Pancreas (tissue), 10 donors: ENCODE results near the gene KARS1. TPM values are rescaled to one million over a fixed set of nuclear protein-coding genes. Genes with fewer than 3 reads are reported as not detected.

Experiments used
- ATAC-seq, 4 donors: fragments of 200-7000 bp; cut with Tn5 transposase; one replicate each; pipeline versions ENCODE4 v1.8.0 to v1.9.1; 2020; ENCODE audit warnings: mild to moderate bottlenecking in 4 of 4, moderate library complexity in 4 of 4
- DNase-seq, 6 donors: peaks; one replicate each; pipeline ENCODE4 v3.0.0-alpha.2; 2020
- FAIRE-seq: peaks from 2 replicates; lab custom pipeline; 2012; peaks lifted over from hg19 to GRCh38; lab: Jason Lieb, UNC
- H3K27ac ChIP-seq, 4 donors: fragments of 200-600 bp; sonication (generic); 1 replicate in 3 of 4; 2 replicates in 1 of 4; pipeline versions ENCODE4 v1.5.0 to v1.8.0; 2020
- H3K27me3 ChIP-seq, 4 donors: fragments of 200-600 bp; one replicate each; pipeline ENCODE4 v1.8.0; 2021
- H3K36me3 ChIP-seq, 3 donors: fragments of 200-600 bp; sonication (generic) in 1 of 3; one replicate each; pipeline versions ENCODE4 v1.5.0 to v1.8.0; 2020 to 2021
- H3K4me1 ChIP-seq, 3 donors: fragments of 200-600 bp; one replicate each; pipeline ENCODE4 v1.8.0; 2021
- H3K4me3 ChIP-seq, 4 donors: fragments of 200-600 bp; sonication (generic) in 2 of 4; one replicate each; pipeline versions ENCODE4 v1.5.0 to v1.8.0; 2020 to 2021
- H3K9me3 ChIP-seq, 4 donors: fragments of 200-600 bp; one replicate each; pipeline ENCODE4 v1.8.0; 2021
- CTCF ChIP-seq, 4 donors: fragments of 200-600 bp; sonication (generic) in 3 of 4; IDR thresholded peaks; one replicate each; pipeline versions ENCODE4 v1.5.0 to v1.8.0; 2021; ENCODE audit warnings: antibody characterized with exemption in 4 of 4
- WGBS, 2 donors: extraction: QIAGEN DNeasy Blood & Tissue Kit; methylation state at CpG; one replicate each; pipeline ENCODE4 v1.1.7; 2013; 5-methylcytosine and 5-hydroxymethylcytosine counted together
- intact Hi-C, 3 donors: fragments of 100-400 bp; cut with DNase I; formaldehyde crosslinking; loops; one replicate each; pipeline versions ENCODE4 v1.11.1 to v1.14.2; 2022
- polyA plus RNA-seq, 2 donors: library from polyadenylated mRNA; stranded (reverse); fragments of 200-250 nt; gene quantifications; one replicate each; pipeline ENCODE4 v1.2.3, GENCODE V29; 2013
- total RNA-seq, 6 donors: library from RNA; stranded (reverse); fragmentation: NEBNext Ultra II Directional in 4 of 6; extraction: Animal tissue kit (Norgen Biotek cat#: 25700) in 4 of 6; gene quantifications; one replicate each; pipeline versions ENCODE4 v1.2.1 to v1.2.4, GENCODE V29; 2021 to 2023
- donor health status: healthy with polysubstance abuse.
- donor health status: DM: no; HTN: no; CAD: no; lungs with moderate emphysema.
- donor health status: DM: no; HTN: no; CAD: no.
- donor health status: control.
- donor health status: control.
- donor health status: Bipolar disorder and iron deficiency.
- donor health status: DM: yes; HTN: yes; CAD: no.
- donor health status: DM: no; HTN: no; CAD: no.
- donor health status: DM: no; HTN: no; CAD: no.
- donor health status: DM: yes; HTN: yes; CAD: no.

Gene KARS1
- total and polyA plus RNA-seq, 8 donors: 47.2 to 70.7 (median 58.5) TPM

GRCh38 chr16:75617121-75617520 lies 30.3 kb downstream of the KARS1 start:
- ATAC-seq: no peak
- no peak for FAIRE-seq
- WGBS, 2 donors: 86 to 94% methylated on average over 3 of the region's 3 CpGs
- no peaks in the 10 kb centered on the region for H3K27me3 ChIP-seq
- no peaks in the 10 kb centered on the region for H3K9me3 ChIP-seq
- no peak overlapping the region for H3K27ac ChIP-seq
- no peak for TF ChIP-seq CTCF (IDR thresholded peaks at IDR 0.05)
- no peak for DNase-seq
- no peak overlapping the region for H3K4me3 ChIP-seq
- intact Hi-C loops: no loop called here
- peaks cover 2 to 7% (median 5%) of the 10 kb centered on the region in 3 donors for H3K4me1 ChIP-seq
- H3K36me3 ChIP-seq: peaks cover 0 to 3% (median 0%) of the 10 kb centered on the region in 3 donors

- ATAC-seq (no peak), FAIRE-seq (no peak), DNase-seq (no peak)
- Histone ChIP-seq H3K4me1 (peaks cover 0 to 5% (median 0%) of the 10 kb centered on the region in 3 donors), H3K36me3 (peaks cover 0 to 6% (median 0%) of the 10 kb centered on the region in 3 donors), H3K9me3 (no peaks in the 10 kb centered on the region), H3K27me3 (no peaks in the 10 kb centered on the region), H3K4me3 (no peak overlapping the region), H3K27ac (no peak overlapping the region)
- intact Hi-C loops: no loop called here
- 90 to 94% methylated on average over 4 of the region's 4 CpGs for WGBS, 2 donors
- no peak for TF ChIP-seq CTCF (IDR thresholded peaks at IDR 0.05)
These were observed 30.9 kb downstream of the KARS1 start for GRCh38 chr16:75616521-75617010.

GRCh38 chr16:75615619-75616018 lies 31.8 kb downstream of the KARS1 start:
- DNase-seq (no peak), FAIRE-seq (no peak), ATAC-seq (no peak)
- TF ChIP-seq CTCF (IDR thresholded peaks at IDR 0.05): no peak
- H3K27me3 ChIP-seq: no peaks in the 10 kb centered on the region
- peaks cover 0 to 6% (median 0%) of the 10 kb centered on the region in 3 donors for H3K36me3 ChIP-seq
- intact Hi-C loops: no loop called here
- 99 to 100% methylated on average over 2 of the region's 2 CpGs for WGBS, 2 donors
- no peak overlapping the region for H3K27ac ChIP-seq
- H3K4me3 ChIP-seq: no peak overlapping the region
- no peaks in the 10 kb centered on the region for H3K9me3 ChIP-seq
- H3K4me1 ChIP-seq: no peaks in the 10 kb centered on the region

GRCh38 chr16:75614066-75614897 lies 33.2 kb downstream of the KARS1 start:
- intact Hi-C loops: no loop called here
- 96 to 99% methylated on average over 4 of the region's 4 CpGs for WGBS, 2 donors
- peak in 1 of 4 donors; percentile 38 for ATAC-seq
- no peaks in the 10 kb centered on the region for H3K9me3 ChIP-seq
- no peaks in the 10 kb centered on the region for H3K4me1 ChIP-seq
- no peak for TF ChIP-seq CTCF (IDR thresholded peaks at IDR 0.05)
- H3K36me3 ChIP-seq: peaks cover 0 to 6% (median 0%) of the 10 kb centered on the region in 3 donors
- H3K4me3 ChIP-seq: no peak overlapping the region
- no peak overlapping the region for H3K27ac ChIP-seq
- no peak for FAIRE-seq
- no peaks in the 10 kb centered on the region for H3K27me3 ChIP-seq
- no peak for DNase-seq

GRCh38 chr16:75606507-75606906 lies 41.0 kb downstream of the KARS1 start:
- 94 to 100% methylated on average over 1 of the region's 1 CpG for WGBS, 2 donors
- no peaks in the 10 kb centered on the region for H3K27me3 ChIP-seq
- DNase-seq (no peak), FAIRE-seq (no peak), ATAC-seq (no peak)
- H3K4me1 ChIP-seq: no peaks in the 10 kb centered on the region
- no peaks in the 10 kb centered on the region for H3K9me3 ChIP-seq
- peaks cover 3 to 19% (median 6%) of the 10 kb centered on the region in 3 donors for H3K36me3 ChIP-seq
- intact Hi-C loops: no loop called here
- TF ChIP-seq CTCF (IDR thresholded peaks at IDR 0.05): no peak
- no peak overlapping the region for H3K4me3 ChIP-seq
- H3K27ac ChIP-seq: no peak overlapping the region
